Measurements from ENCODE around the gene CD247. TPM values are rescaled to one million over a fixed set of nuclear protein-coding genes. Genes with fewer than 3 reads are reported as not detected.

CD247 gene
- total RNA-seq, 1 donor from 2014 or later = 9.8 TPM

DNA sequence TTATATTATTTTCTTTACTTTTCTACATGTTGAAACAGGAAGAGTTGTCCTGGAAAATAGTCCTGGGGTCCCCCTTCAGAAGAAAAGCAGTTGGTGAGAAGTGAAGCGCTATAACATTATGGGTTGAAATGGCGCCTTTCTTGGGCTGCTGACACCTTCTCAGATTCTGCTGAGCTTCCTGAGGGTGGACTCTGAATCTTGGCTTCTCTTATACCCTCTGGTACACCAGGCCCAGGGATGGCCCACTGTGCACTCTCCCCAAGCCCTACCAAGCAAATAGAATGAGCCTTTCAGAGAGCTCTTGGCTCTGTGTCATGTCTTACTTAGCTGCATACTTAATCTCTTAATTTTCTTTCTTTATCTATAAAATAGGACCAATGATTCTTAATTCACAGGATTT, 42.3 kb downstream of the CD247 start:
- Histone ChIP-seq H3K36me3 (no peaks in the 10 kb centered on the region), H3K4me1 (no peaks in the 10 kb centered on the region), H3K27me3 (no peaks in the 10 kb centered on the region), H3K27ac (no peak overlapping the region), H3K9me3 (no peaks in the 10 kb centered on the region), H3K4me3 (no peak overlapping the region)
- no peak for TF ChIP-seq POLR2A (IDR thresholded peaks at IDR 0.05)
- TF ChIP-seq, protein P1, sequence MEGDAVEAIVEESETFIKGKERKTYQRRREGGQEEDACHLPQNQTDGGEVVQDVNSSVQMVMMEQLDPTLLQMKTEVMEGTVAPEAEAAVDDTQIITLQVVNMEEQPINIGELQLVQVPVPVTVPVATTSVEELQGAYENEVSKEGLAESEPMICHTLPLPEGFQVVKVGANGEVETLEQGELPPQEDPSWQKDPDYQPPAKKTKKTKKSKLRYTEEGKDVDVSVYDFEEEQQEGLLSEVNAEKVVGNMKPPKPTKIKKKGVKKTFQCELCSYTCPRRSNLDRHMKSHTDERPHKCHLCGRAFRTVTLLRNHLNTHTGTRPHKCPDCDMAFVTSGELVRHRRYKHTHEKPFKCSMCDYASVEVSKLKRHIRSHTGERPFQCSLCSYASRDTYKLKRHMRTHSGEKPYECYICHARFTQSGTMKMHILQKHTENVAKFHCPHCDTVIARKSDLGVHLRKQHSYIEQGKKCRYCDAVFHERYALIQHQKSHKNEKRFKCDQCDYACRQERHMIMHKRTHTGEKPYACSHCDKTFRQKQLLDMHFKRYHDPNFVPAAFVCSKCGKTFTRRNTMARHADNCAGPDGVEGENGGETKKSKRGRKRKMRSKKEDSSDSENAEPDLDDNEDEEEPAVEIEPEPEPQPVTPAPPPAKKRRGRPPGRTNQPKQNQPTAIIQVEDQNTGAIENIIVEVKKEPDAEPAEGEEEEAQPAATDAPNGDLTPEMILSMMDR (IDR thresholded peaks at IDR 0.05) = no peak
- TF ChIP-seq POLR2AphosphoS5 (IDR thresholded peaks at IDR 0.05; ENCODE audit: insufficient read depth in 1 of 2, low read depth in 1 of 2) = no peak
- no peak for DNase-seq (ENCODE audit: extremely low spot score in 2 of 2)
- intact Hi-C loops (cut with DNase I) = no loop called here

DNA sequence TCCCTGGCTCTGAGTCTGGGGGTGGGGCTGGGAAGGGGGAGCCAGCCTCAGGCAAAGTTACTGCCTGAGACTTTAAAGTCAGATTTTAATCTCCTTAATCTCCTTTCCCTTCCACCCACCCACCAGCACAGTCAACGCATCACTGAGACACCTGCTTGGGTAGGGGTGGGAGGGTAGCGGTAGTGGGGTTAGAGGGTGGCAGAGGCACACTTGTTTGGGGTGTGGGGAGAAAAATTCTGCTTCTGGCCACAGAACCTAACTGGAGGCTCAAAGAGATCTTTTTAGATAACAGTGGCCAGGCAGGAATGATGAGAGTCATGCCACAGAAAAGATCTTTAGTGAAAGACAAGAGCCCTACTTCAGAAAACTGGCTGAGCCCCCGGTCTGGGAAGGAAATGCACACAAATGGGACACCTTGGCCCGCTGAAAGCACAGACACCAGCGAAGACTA, 44.1 kb downstream of the CD247 start:
- Histone ChIP-seq H3K4me3 (no peak overlapping the region), H3K4me1 (no peaks in the 10 kb centered on the region), H3K27ac (no peak overlapping the region), H3K27me3 (no peaks in the 10 kb centered on the region), H3K9me3 (no peaks in the 10 kb centered on the region), H3K36me3 (no peaks in the 10 kb centered on the region)
- no peak for DNase-seq (ENCODE audit: extremely low spot score in 2 of 2)
- intact Hi-C loops (cut with DNase I) = no loop called here
- TF ChIP-seq, protein P1 (IDR thresholded peaks at IDR 0.05) = no peak
- no peak for TF ChIP-seq POLR2AphosphoS5 (IDR thresholded peaks at IDR 0.05; ENCODE audit: insufficient read depth in 1 of 2, low read depth in 1 of 2)
- no peak for TF ChIP-seq POLR2A (IDR thresholded peaks at IDR 0.05)

DNA sequence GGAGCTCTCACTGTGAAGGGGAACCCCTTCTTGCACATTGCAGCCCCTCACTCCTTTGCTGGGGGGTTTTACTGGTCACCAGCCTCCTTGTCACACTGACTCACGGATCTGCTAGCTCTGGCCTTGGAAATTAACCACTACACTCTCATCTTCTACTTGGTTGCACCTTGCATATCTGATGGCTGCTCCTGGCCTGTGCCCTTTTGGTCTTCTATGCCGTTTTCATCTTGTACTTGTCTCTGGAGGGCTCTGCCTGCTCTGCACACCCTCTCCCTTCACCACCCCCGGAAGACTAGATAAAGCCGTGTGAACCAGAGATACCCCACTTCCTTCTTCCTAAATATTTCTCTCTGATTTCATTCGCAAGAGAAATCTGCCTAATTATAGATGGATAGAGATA, 44.6 kb downstream of the CD247 start:
- no peaks in the 10 kb centered on the region for H3K4me1 ChIP-seq
- no peak for DNase-seq (ENCODE audit: extremely low spot score in 2 of 2)
- H3K36me3 ChIP-seq = no peaks in the 10 kb centered on the region
- H3K27me3 ChIP-seq = no peaks in the 10 kb centered on the region
- no peak for TF ChIP-seq POLR2AphosphoS5 (IDR thresholded peaks at IDR 0.05; ENCODE audit: insufficient read depth in 1 of 2, low read depth in 1 of 2)
- TF ChIP-seq POLR2A (IDR thresholded peaks at IDR 0.05) = no peak
- TF ChIP-seq, protein P1 (IDR thresholded peaks at IDR 0.05) = no peak
- no peak overlapping the region for H3K4me3 ChIP-seq
- H3K9me3 ChIP-seq = no peaks in the 10 kb centered on the region
- no peak overlapping the region for H3K27ac ChIP-seq
- intact Hi-C loops (cut with DNase I) = no loop called here

DNA sequence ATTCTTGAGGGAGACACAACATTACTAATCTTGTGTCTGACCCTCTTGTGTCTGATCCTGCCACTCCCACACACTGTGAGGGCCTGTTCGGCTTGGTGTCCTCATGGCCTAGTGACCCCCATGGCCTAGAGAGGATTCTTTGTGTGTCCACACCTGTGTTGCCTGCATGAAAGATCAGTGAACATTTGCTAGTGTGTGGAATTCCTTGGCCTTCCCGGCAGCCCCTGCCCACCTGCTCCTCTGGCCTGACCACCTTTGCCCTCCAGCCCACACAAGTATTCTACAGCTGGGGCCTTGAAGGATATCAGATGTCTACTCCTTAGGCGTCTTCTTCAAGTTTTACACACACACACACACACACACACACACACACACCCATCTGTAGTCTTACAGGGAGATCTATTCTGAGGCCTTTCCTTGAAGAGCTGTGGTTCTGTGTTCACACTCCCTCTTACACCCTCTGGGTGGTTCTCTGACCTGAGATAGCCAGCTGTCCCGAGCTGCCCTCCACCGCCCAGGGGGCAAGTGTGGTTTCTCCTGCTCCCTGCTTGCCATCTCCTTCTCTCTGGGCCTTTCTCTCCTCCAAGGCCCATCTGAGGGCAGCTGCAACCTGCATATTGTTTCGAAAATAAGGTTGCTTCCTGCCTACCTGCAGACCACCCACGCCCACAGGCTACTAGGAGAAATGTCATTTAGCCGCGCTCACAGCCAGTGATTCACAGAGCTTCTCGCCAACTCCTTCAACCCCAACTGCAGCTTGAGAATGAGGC, 45.4 kb downstream of the CD247 start:
- TF ChIP-seq POLR2A (IDR thresholded peaks at IDR 0.05) = no peak
- no peak for DNase-seq (ENCODE audit: extremely low spot score in 2 of 2)
- Histone ChIP-seq H3K4me1 (no peaks in the 10 kb centered on the region), H3K36me3 (no peaks in the 10 kb centered on the region), H3K9me3 (no peaks in the 10 kb centered on the region), H3K4me3 (no peak overlapping the region), H3K27me3 (no peaks in the 10 kb centered on the region), H3K27ac (no peak overlapping the region)
- intact Hi-C loops (cut with DNase I) = no loop called here

DNA sequence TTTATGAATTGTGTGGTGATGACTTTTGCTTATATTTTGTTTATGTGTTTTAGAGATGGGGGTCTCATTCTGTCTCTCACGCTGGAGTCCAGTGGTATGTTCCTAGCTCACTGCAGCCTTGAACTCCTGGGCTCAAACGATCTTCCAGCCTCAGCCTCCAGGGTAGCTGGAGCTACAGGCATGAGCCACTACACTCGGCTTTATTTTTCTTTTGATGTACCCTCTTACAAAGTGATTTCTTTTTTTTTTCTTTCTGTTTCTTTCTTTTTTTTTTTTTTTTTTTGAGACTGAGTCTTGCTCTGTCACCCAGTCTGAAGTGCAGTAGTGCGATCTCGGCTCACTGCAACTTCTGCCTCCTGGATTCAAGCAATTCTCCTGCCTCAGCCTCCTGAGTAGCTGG, 46.8 kb downstream of the CD247 start:
- Histone ChIP-seq H3K4me1 (no peaks in the 10 kb centered on the region), H3K9me3 (no peaks in the 10 kb centered on the region), H3K27me3 (no peaks in the 10 kb centered on the region), H3K36me3 (no peaks in the 10 kb centered on the region), H3K27ac (no peak overlapping the region), H3K4me3 (no peak overlapping the region)
- TF ChIP-seq, protein P1 (IDR thresholded peaks at IDR 0.05) = no peak
- TF ChIP-seq POLR2AphosphoS5 (IDR thresholded peaks at IDR 0.05; ENCODE audit: insufficient read depth in 1 of 2, low read depth in 1 of 2) = no peak
- no peak for TF ChIP-seq POLR2A (IDR thresholded peaks at IDR 0.05)
- intact Hi-C loops (cut with DNase I) = no loop called here
- no peak for DNase-seq (ENCODE audit: extremely low spot score in 2 of 2)

Measured in vagina (tissue), 2 donors.